Measurements from ENCODE around the gene C20orf144. TPM values are rescaled to one million over a fixed set of nuclear protein-coding genes. Genes with fewer than 3 reads are reported as not detected.
A peak's percentile ranks its signal among the peaks of the same experiment; 100 is the strongest.

The C20orf144 gene
- total RNA-seq, 1 donor from 2014 or later, result 0.16 TPM

- peaks cover 35% of the 10 kb centered on the region for H3K4me1 Mint-ChIP-seq
- intact Hi-C loops (cut with micrococcal nuclease), result no loop called here
- DNase-seq, result no peak
- peak overlapping the region; percentile 89 for H3K27ac Mint-ChIP-seq
- H3K4me3 Mint-ChIP-seq, result peak overlapping the region; percentile 87
- H3K9me3 Mint-ChIP-seq, result no peaks in the 10 kb centered on the region
- H3K27me3 Mint-ChIP-seq, result no peaks in the 10 kb centered on the region
- peaks cover 5% of the 10 kb centered on the region for H3K36me3 Mint-ChIP-seq (ENCODE audit: low read depth)
Observed at GRCh38 chr20:33664085-33664761, 2.1 kb downstream of the C20orf144 start.

- peaks cover 5% of the 10 kb centered on the region for H3K36me3 Mint-ChIP-seq (ENCODE audit: low read depth)
- intact Hi-C loops (cut with micrococcal nuclease), result loop anchor here (5.0 kb wide), 1 partner anchor 222 kb away; the partner anchor contains the start of gene SNTA1
- H3K4me1 Mint-ChIP-seq, result peaks cover 36% of the 10 kb centered on the region
- H3K27me3 Mint-ChIP-seq, result no peaks in the 10 kb centered on the region
- H3K4me3 Mint-ChIP-seq, result peak overlapping the region; percentile 87
- no peaks in the 10 kb centered on the region for H3K9me3 Mint-ChIP-seq
- DNase-seq, result peak; percentile 71
- H3K27ac Mint-ChIP-seq, result peak overlapping the region; percentile 89
Observed at GRCh38 chr20:33664762-33665144, 2.6 kb downstream of the C20orf144 start.

- H3K4me1 Mint-ChIP-seq, result peaks cover 36% of the 10 kb centered on the region
- H3K27me3 Mint-ChIP-seq, result no peaks in the 10 kb centered on the region
- peak within 1 kb of the TSS; percentile 98 for H3K27ac Mint-ChIP-seq
- peaks cover 11% of the 10 kb centered on the region for H3K36me3 Mint-ChIP-seq (ENCODE audit: low read depth)
- no peaks in the 10 kb centered on the region for H3K9me3 Mint-ChIP-seq
- peak within 1 kb of the TSS; percentile 96 for H3K4me3 Mint-ChIP-seq
- intact Hi-C loops (cut with micrococcal nuclease), result loop anchor here (1.0 to 5.0 kb wide), 3 partner anchors 177 to 224 kb away; partner anchors contain the start of gene SNTA1
- DNase-seq, result peak; percentile 96
Observed at GRCh38 chr20:33666293-33667244, 4.4 kb downstream of the C20orf144 start, which contains the start of gene ACTL10. Gene ACTL10 (plus strand): TSS chr20:33666943. CDS start chr20:33667498, 555 bp downstream.

- intact Hi-C loops (cut with micrococcal nuclease), result loop anchor here (5.0 kb wide), 1 partner anchor 225 kb away; the partner anchor contains the start of gene SNTA1
- H3K9me3 Mint-ChIP-seq, result no peaks in the 10 kb centered on the region
- H3K27ac Mint-ChIP-seq, result peak overlapping the region; percentile 87
- peaks cover 11% of the 10 kb centered on the region for H3K36me3 Mint-ChIP-seq (ENCODE audit: low read depth)
- peak; percentile 81 for DNase-seq
- H3K4me1 Mint-ChIP-seq, result peaks cover 41% of the 10 kb centered on the region
- no peaks in the 10 kb centered on the region for H3K27me3 Mint-ChIP-seq
- peak overlapping the region; percentile 83 for H3K4me3 Mint-ChIP-seq
Observed at GRCh38 chr20:33667245-33667675, 5.1 kb downstream of the C20orf144 start.

- H3K27ac Mint-ChIP-seq, result peak overlapping the region; percentile 87
- DNase-seq, result peak; percentile 94
- H3K36me3 Mint-ChIP-seq (ENCODE audit: low read depth), result peaks cover 11% of the 10 kb centered on the region
- peaks cover 41% of the 10 kb centered on the region for H3K4me1 Mint-ChIP-seq
- peak overlapping the region; percentile 83 for H3K4me3 Mint-ChIP-seq
- no peaks in the 10 kb centered on the region for H3K9me3 Mint-ChIP-seq
- H3K27me3 Mint-ChIP-seq, result no peaks in the 10 kb centered on the region
- intact Hi-C loops (cut with micrococcal nuclease), result loop anchor here (5.0 kb wide), 1 partner anchor 226 kb away; the partner anchor contains the start of gene SNTA1
Observed at GRCh38 chr20:33667676-33668465, 5.7 kb downstream of the C20orf144 start.

- Mint-ChIP-seq H3K27ac (peak overlapping the region; percentile 87), H3K4me1 (peaks cover 46% of the 10 kb centered on the region), H3K36me3 (ENCODE audit: low read depth) (peaks cover 11% of the 10 kb centered on the region), H3K9me3 (no peaks in the 10 kb centered on the region), H3K27me3 (no peaks in the 10 kb centered on the region), H3K4me3 (peak overlapping the region; percentile 83)
- no peak for DNase-seq
- intact Hi-C loops (cut with micrococcal nuclease), result loop anchor here (5.0 kb wide), 1 partner anchor 226 kb away; the partner anchor contains the start of gene SNTA1
Observed at GRCh38 chr20:33668466-33669155, 6.5 kb downstream of the C20orf144 start.

- peaks cover 11% of the 10 kb centered on the region for H3K36me3 Mint-ChIP-seq (ENCODE audit: low read depth)
- no peak overlapping the region for H3K27ac Mint-ChIP-seq
- no peaks in the 10 kb centered on the region for H3K9me3 Mint-ChIP-seq
- peaks cover 46% of the 10 kb centered on the region for H3K4me1 Mint-ChIP-seq
- DNase-seq, result no peak
- no peaks in the 10 kb centered on the region for H3K27me3 Mint-ChIP-seq
- intact Hi-C loops (cut with micrococcal nuclease), result loop anchor here (5.0 kb wide), 1 partner anchor 227 kb away; the partner anchor contains the start of gene SNTA1
- H3K4me3 Mint-ChIP-seq, result peak overlapping the region; percentile 83
Observed at GRCh38 chr20:33669224-33669623, 7.1 kb downstream of the C20orf144 start.

- Mint-ChIP-seq H3K36me3 (ENCODE audit: low read depth) (peaks cover 13% of the 10 kb centered on the region), H3K4me3 (peak overlapping the region; percentile 18), H3K27me3 (no peaks in the 10 kb centered on the region), H3K9me3 (no peaks in the 10 kb centered on the region), H3K4me1 (peaks cover 41% of the 10 kb centered on the region), H3K27ac (peak overlapping the region; percentile 1)
- no peak for DNase-seq
- intact Hi-C loops (cut with micrococcal nuclease), result loop anchor here (5.0 kb wide), 1 partner anchor 228 kb away; the partner anchor contains the start of gene SNTA1
Observed at GRCh38 chr20:33669873-33670640, 7.9 kb downstream of the C20orf144 start.

GRCh38 chr20:33670715-33671499 is 8.8 kb downstream of the C20orf144 start:
- H3K4me3 Mint-ChIP-seq, result no peak overlapping the region
- H3K9me3 Mint-ChIP-seq, result no peaks in the 10 kb centered on the region
- H3K27ac Mint-ChIP-seq, result no peak overlapping the region
- peaks cover 18% of the 10 kb centered on the region for H3K36me3 Mint-ChIP-seq (ENCODE audit: low read depth)
- no peaks in the 10 kb centered on the region for H3K27me3 Mint-ChIP-seq
- H3K4me1 Mint-ChIP-seq, result peaks cover 38% of the 10 kb centered on the region
- DNase-seq, result no peak
- intact Hi-C loops (cut with micrococcal nuclease), result no loop called here

GRCh38 chr20:33671573-33672288 is 9.6 kb downstream of the C20orf144 start:
- H3K9me3 Mint-ChIP-seq, result no peaks in the 10 kb centered on the region
- peak overlapping the region; percentile 34 for H3K27ac Mint-ChIP-seq
- peak overlapping the region; percentile 92 for H3K4me3 Mint-ChIP-seq
- peaks cover 21% of the 10 kb centered on the region for H3K36me3 Mint-ChIP-seq (ENCODE audit: low read depth)
- intact Hi-C loops (cut with micrococcal nuclease), result no loop called here
- H3K4me1 Mint-ChIP-seq, result peaks cover 34% of the 10 kb centered on the region
- no peaks in the 10 kb centered on the region for H3K27me3 Mint-ChIP-seq
- no peak for DNase-seq

Data from activated CD4-positive, alpha-beta T cell treated with anti-CD3 and anti-CD28 coated beads, Interleukin-2, amount 10 ng/mL, durations not matched to agents 24 days and 14 days (primary cell).